Kidney (tissue), 14 donors: Measurements from ENCODE around the gene HECW1. TPM values are rescaled to one million over a fixed set of nuclear protein-coding genes. Genes with fewer than 3 reads are reported as not detected.

Experiments used
- DNase-seq, 5 donors: peaks; one replicate each; pipeline ENCODE4 v3.0.0-alpha.2; 2013 to 2020
- FAIRE-seq: peaks from 2 replicates; lab custom pipeline; 2012; peaks lifted over from hg19 to GRCh38; lab: Jason Lieb, UNC
- H3K27ac ChIP-seq, 2 donors: one replicate each; pipeline ENCODE4 v1.7.0; 2013; ENCODE audit warnings: low read depth in 2 of 2, low read length in 2 of 2, inconsistent platforms in 1 of 2
- H3K27me3 ChIP-seq: one replicate; pipeline ENCODE4 v1.7.1; 2013; ENCODE audit warnings: low read length, inconsistent platforms; ENCODE audit not compliant: control insufficient read depth, insufficient read depth
- H3K36me3 ChIP-seq, 3 donors: one replicate each; pipeline versions ENCODE4 v1.7.0 to v1.7.1; 2013; ENCODE audit warnings: low read length in 3 of 3, control low read depth in 1 of 3, inconsistent platforms in 1 of 3; ENCODE audit not compliant: insufficient read depth in 3 of 3, control insufficient read depth in 2 of 3
- H3K4me1 ChIP-seq, 3 donors: one replicate each; pipeline versions ENCODE4 v1.7.0 to v1.7.1; 2013; ENCODE audit warnings: low read length in 3 of 3, inconsistent platforms in 1 of 3, low read depth in 1 of 3; ENCODE audit not compliant: control insufficient read depth in 2 of 3, insufficient read depth in 2 of 3
- H3K4me3 ChIP-seq, 3 donors: one replicate each; pipeline versions ENCODE4 v1.7.0 to v1.8.1; 2013; ENCODE audit warnings: low read length in 3 of 3, control low read depth in 1 of 3, inconsistent platforms in 1 of 3
- H3K9ac ChIP-seq, 3 donors: one replicate each; pipeline versions ENCODE4 v1.7.0 to v1.7.1; 2013; ENCODE audit warnings: low read length in 3 of 3, control low read depth in 1 of 3, inconsistent platforms in 1 of 3
- H3K9me3 ChIP-seq, 3 donors: one replicate each; pipeline versions ENCODE4 v1.7.0 to v1.7.1; 2013; ENCODE audit warnings: low read length in 3 of 3, control low read depth in 1 of 3, inconsistent platforms in 1 of 3; ENCODE audit not compliant: control insufficient read depth in 2 of 3, insufficient read depth in 1 of 3
- CTCF ChIP-seq: IDR thresholded peaks from 3 replicates; pipeline ENCODE4 v1.5.1; 2012; ENCODE audit warnings: mild to moderate bottlenecking, moderate library complexity, borderline replicate concordance; ENCODE audit not compliant: insufficient read depth; ENCODE audit errors: extremely low read depth
- intact Hi-C: fragments of 100-400 bp; cut with DNase I; formaldehyde crosslinking; loops from one replicate; pipeline ENCODE4 v1.11.1; 2022
- polyA plus RNA-seq: library from polyadenylated mRNA; stranded (reverse); fragments of 350-450 nt; fragmentation: Illumina TruSeq; extraction: RNeasy Lipid Tissue Mini Kit (QIAGEN cat#74804); gene quantifications from one replicate; pipeline ENCODE4 v1.2.3, GENCODE V29; 2014; ENCODE audit warnings: low read depth, low replicate concordance; ENCODE audit not compliant: insufficient read depth
- total RNA-seq: library from RNA; stranded (reverse); fragmentation: NEBNext Ultra II Directional; extraction: Animal tissue kit (Norgen Biotek cat#: 25700); gene quantifications from one replicate; pipeline ENCODE4 v1.2.1, GENCODE V29; 2021
- donor health status: control.
- donor health status: control.
- donor health status: control.
- donor health status: control.
- donor health status: control.
- donor health status: DM: yes; HTN: yes; CAD: no.
- donor health status: Normal renal cell carcinoma (clear cell type).

HECW1 gene
- total and polyA plus RNA-seq, 2 donors from 2014 or later = 0.50 to 7.5 TPM

- FAIRE-seq (no peak), DNase-seq (no peak)
- Histone ChIP-seq H3K36me3 (no peaks in the 10 kb centered on the region), H3K9me3 (no peaks in the 10 kb centered on the region), H3K27ac (no peak overlapping the region), H3K4me1 (peaks cover 0 to 4% (median 0%) of the 10 kb centered on the region in 3 donors), H3K27me3 (peaks cover 31% of the 10 kb centered on the region), H3K4me3 (no peak overlapping the region), H3K9ac (no peak overlapping the region)
- no peak for TF ChIP-seq CTCF
- intact Hi-C loops = no loop called here
Measured at GRCh38 chr7:43114458-43114780, 2.0 kb downstream of the HECW1 start.

GRCh38 chr7:43116451-43116850 is 4.0 kb downstream of the HECW1 start:
- Histone ChIP-seq H3K4me3 (no peak overlapping the region), H3K9ac (no peak overlapping the region), H3K4me1 (peaks cover 0 to 4% (median 0%) of the 10 kb centered on the region in 3 donors), H3K27me3 (peaks cover 27% of the 10 kb centered on the region), H3K36me3 (no peaks in the 10 kb centered on the region), H3K27ac (no peak overlapping the region), H3K9me3 (no peaks in the 10 kb centered on the region)
- TF ChIP-seq CTCF = no peak
- FAIRE-seq (no peak), DNase-seq (no peak)
- intact Hi-C loops = no loop called here

GRCh38 chr7:43117095-43117494 is 4.6 kb downstream of the HECW1 start:
- Histone ChIP-seq H3K27me3 (peaks cover 24% of the 10 kb centered on the region), H3K36me3 (no peaks in the 10 kb centered on the region), H3K9me3 (no peaks in the 10 kb centered on the region), H3K4me1 (peaks cover 0 to 4% (median 0%) of the 10 kb centered on the region in 3 donors), H3K27ac (no peak overlapping the region), H3K9ac (no peak overlapping the region), H3K4me3 (no peak overlapping the region)
- FAIRE-seq (no peak), DNase-seq (no peak)
- TF ChIP-seq CTCF = no peak
- intact Hi-C loops = no loop called here

GRCh38 chr7:43117861-43118260 is 5.4 kb downstream of the HECW1 start:
- no peak for FAIRE-seq
- intact Hi-C loops = no loop called here
- Histone ChIP-seq H3K27me3 (peaks cover 22% of the 10 kb centered on the region), H3K36me3 (no peaks in the 10 kb centered on the region), H3K4me1 (peaks cover 0 to 4% (median 0%) of the 10 kb centered on the region in 3 donors), H3K4me3 (no peak overlapping the region), H3K9me3 (no peaks in the 10 kb centered on the region), H3K9ac (no peak overlapping the region), H3K27ac (no peak overlapping the region)
- no peak for DNase-seq
- no peak for TF ChIP-seq CTCF
